Prostate gland (tissue), 2 donors: ENCODE data around the gene EDAR. TPM values are rescaled to one million over a fixed set of nuclear protein-coding genes. Genes with fewer than 3 reads are reported as not detected.

Experiments
- DNase-seq: peaks from one replicate; pipeline ENCODE4 v3.0.0-alpha.2; 2019; ENCODE audit warnings: low spot score
- H3K27ac ChIP-seq, 2 donors: fragments of 200-600 bp; sonication (generic); 2 replicates each; pipeline ENCODE4 v1.5.1; 2017 to 2019
- H3K27me3 ChIP-seq: fragments of 200-600 bp; sonication (generic); replicated peaks from 2 replicates; pipeline ENCODE4 v1.5.1; 2019; ENCODE audit not compliant: insufficient read depth
- H3K36me3 ChIP-seq, 2 donors: fragments of 200-600 bp; sonication (generic); 1 replicate in 1 of 2; 2 replicates in 1 of 2; pipeline versions ENCODE4 v1.5.1 to v1.8.1; 2017 to 2019
- H3K4me1 ChIP-seq: fragments of 200-600 bp; sonication (generic); replicated peaks from 2 replicates; pipeline ENCODE4 v1.5.1; 2019
- H3K4me3 ChIP-seq, 2 donors: fragments of 200-600 bp; sonication (generic); 2 replicates each; pipeline ENCODE4 v1.5.1; 2017 to 2019
- H3K9me3 ChIP-seq: fragments of 200-600 bp; sonication (generic); 2 replicates; pipeline ENCODE4 v1.5.1; 2017
- POLR2A ChIP-seq: fragments of 450-650 bp; IDR thresholded peaks from one replicate; pipeline ENCODE4 v1.6.1; 2016; ENCODE audit warnings: antibody characterized with exemption, mild to moderate bottlenecking
- POLR2AphosphoS5 ChIP-seq: sonication (generic); formaldehyde crosslinking; IDR thresholded peaks from one replicate; pipeline ENCODE4 v1.6.1; 2017; ENCODE audit warnings: antibody characterized with exemption
- WGBS: methylation state at CpG from one replicate; pipeline ENCODE4 v1.1.5; 2018; 5-methylcytosine and 5-hydroxymethylcytosine counted together
- intact Hi-C: fragments of 100-400 bp; cut with DNase I; formaldehyde crosslinking; loops from one replicate; pipeline ENCODE4 v1.14.2; 2022
- total RNA-seq, 2 donors: library from RNA; depleted of rRNA; stranded (reverse); fragments of >200 nt; gene quantifications; one replicate each; pipeline ENCODE4 v1.1.0, GENCODE V29; 2016
- TF ChIP-seq, protein P1 (sequence below), 4 experiments: fragments of 200-600 bp in 2 of 4; fragments of 450-650 bp in 2 of 4; sonication (generic) in 2 of 4; IDR thresholded peaks; 1 replicate in 3 of 4; 2 replicates in 1 of 4; pipeline ENCODE4 v1.5.1; 2016 to 2019; ENCODE audit warnings: antibody characterized with exemption in 4 of 4, mild to moderate bottlenecking in 2 of 4, moderate library complexity in 2 of 4

The EDAR gene
- total RNA-seq, 2 donors from 2014 or later, result 0.46 to 0.68 TPM

DNA sequence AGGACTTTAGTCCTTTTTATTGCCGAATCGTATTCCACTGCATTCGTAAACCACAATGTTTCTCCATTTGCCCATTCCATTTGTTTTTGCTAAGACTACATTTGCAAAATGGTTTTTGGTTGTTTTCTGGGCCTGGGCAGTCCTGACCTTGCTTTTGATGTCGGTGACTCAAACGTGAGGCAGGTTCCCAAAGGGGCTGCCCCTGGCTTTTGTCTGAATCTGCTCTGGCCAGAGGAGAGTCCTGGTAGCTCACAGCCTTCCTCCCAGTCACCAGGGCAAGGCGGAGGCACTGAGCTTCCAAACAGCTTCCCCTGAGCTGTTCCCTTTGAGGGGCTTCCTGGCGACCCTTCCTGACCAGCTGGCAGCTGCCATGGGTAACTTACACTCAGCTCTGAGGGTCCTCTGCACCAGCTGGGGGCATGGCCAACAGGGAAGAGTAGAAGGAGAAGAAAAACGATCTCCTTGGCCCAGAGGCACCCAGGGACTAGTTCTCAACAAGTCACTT is 47.8 kb downstream of the EDAR start:
- TF ChIP-seq POLR2AphosphoS5 (no peak), POLR2A (no peak)
- TF ChIP-seq, protein P1, sequence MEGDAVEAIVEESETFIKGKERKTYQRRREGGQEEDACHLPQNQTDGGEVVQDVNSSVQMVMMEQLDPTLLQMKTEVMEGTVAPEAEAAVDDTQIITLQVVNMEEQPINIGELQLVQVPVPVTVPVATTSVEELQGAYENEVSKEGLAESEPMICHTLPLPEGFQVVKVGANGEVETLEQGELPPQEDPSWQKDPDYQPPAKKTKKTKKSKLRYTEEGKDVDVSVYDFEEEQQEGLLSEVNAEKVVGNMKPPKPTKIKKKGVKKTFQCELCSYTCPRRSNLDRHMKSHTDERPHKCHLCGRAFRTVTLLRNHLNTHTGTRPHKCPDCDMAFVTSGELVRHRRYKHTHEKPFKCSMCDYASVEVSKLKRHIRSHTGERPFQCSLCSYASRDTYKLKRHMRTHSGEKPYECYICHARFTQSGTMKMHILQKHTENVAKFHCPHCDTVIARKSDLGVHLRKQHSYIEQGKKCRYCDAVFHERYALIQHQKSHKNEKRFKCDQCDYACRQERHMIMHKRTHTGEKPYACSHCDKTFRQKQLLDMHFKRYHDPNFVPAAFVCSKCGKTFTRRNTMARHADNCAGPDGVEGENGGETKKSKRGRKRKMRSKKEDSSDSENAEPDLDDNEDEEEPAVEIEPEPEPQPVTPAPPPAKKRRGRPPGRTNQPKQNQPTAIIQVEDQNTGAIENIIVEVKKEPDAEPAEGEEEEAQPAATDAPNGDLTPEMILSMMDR (IDR thresholded peaks at IDR 0.05), result no peak
- H3K36me3 ChIP-seq, result no peaks in the 10 kb centered on the region
- H3K9me3 ChIP-seq, result no peaks in the 10 kb centered on the region
- no peak for DNase-seq
- WGBS, result 81% methylated on average over 8 of the region's 8 CpGs
- H3K4me3 ChIP-seq, result no peak overlapping the region
- no peak overlapping the region for H3K27ac ChIP-seq
- no peaks in the 10 kb centered on the region for H3K27me3 ChIP-seq
- peaks cover 10% of the 10 kb centered on the region for H3K4me1 ChIP-seq
- intact Hi-C loops, result no loop called here

DNA sequence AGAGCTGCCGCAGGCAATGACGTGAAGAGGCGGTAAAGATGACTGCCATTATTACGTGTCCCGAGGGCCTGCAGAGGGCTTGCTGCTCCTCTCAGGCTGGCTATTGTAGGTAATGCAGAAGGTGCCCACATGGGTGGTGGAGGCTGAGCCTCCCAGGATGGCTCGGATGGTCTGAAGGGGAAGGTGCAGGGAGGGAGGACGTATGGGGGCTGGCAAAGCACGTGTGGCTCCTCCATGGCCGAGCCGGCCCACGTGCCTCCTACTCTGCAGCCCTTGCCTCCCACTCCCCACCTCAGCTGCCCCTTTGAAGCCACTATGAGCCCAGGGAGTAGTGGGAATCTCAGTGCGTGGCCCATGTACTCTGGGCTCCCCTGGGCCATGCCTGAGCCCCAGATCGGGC is 48.9 kb downstream of the EDAR start:
- no peaks in the 10 kb centered on the region for H3K27me3 ChIP-seq
- H3K36me3 ChIP-seq, result no peaks in the 10 kb centered on the region
- no peak for DNase-seq
- no peak overlapping the region for H3K4me3 ChIP-seq
- WGBS, result 90% methylated on average over 13 of the region's 13 CpGs
- intact Hi-C loops, result no loop called here
- H3K9me3 ChIP-seq, result no peaks in the 10 kb centered on the region
- H3K4me1 ChIP-seq, result peaks cover 10% of the 10 kb centered on the region
- TF ChIP-seq POLR2AphosphoS5, result no peak
- H3K27ac ChIP-seq, result no peak overlapping the region

DNA sequence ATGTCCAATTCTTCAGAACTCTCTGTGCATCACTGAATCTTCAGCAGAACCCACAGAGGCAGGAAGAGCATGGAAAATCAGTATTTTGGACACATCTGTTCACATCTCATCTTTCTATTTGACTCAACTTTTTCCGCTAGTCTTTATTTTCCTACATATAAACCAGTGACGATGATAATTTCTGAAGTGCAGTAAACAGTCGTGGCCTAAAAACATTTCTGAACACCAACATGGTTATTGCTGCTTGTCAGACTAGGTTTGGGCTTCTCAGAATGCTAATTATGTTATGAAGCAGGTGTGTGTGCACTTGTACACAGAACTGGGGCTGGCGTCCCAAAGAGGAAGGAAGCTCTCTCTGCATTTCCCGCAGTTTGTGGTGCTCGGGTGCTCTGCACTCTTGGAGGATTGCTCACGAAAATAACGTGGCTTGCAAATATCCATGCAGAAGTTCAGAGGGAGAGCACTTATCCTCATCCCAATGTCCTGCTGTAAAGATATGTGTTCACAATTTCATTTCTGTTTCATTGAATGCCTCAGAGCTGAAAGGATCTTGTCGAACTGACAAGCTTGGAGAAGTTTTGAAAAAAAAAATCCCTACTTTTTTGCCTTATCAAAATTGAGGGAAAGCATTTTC is 50.8 kb downstream of the EDAR start:
- TF ChIP-seq, protein P1 (IDR thresholded peaks at IDR 0.05), result no peak
- TF ChIP-seq POLR2A, result no peak
- TF ChIP-seq POLR2AphosphoS5, result no peak
- intact Hi-C loops, result no loop called here
- WGBS, result 61% methylated on average over 9 of the region's 9 CpGs
- H3K9me3 ChIP-seq, result no peaks in the 10 kb centered on the region
- H3K36me3 ChIP-seq, result no peaks in the 10 kb centered on the region
- H3K4me3 ChIP-seq, result no peak overlapping the region
- H3K27ac ChIP-seq, result no peak overlapping the region
- DNase-seq, result no peak
- no peaks in the 10 kb centered on the region for H3K27me3 ChIP-seq
- H3K4me1 ChIP-seq, result no peaks in the 10 kb centered on the region

DNA sequence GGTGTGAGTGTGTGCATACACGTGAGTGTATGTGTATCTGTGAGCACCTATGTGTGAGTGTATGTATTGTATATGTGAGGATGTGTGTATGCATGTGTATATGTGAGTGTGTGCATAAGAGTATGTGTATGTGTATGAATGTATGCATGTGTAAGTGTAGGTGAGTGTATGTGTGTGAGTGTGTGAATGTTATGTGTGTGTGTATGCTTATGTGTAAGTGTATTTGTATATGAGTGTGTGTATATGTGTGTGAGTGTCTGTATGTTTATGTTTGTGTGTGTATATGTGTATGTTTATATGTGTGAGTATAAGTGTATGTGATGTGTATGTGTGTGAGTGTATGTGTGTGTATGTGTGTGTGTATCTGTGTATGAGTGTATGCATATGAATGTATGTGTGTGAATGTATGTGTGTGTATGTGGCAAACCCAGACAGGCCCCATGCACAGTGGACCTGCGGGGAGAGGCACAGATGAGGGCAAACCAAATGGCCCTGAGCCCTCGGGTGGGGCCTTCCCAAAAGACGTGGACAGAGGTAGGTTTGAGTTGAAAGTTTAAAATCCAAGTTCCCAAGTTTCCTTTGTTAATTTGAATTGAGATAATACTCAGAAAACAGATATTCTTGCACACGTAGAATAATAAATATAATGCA is 51.5 kb downstream of the EDAR start:
- DNase-seq, result no peak
- Histone ChIP-seq H3K36me3 (no peaks in the 10 kb centered on the region), H3K9me3 (no peaks in the 10 kb centered on the region), H3K27me3 (no peaks in the 10 kb centered on the region), H3K4me3 (no peak overlapping the region), H3K4me1 (no peaks in the 10 kb centered on the region), H3K27ac (no peak overlapping the region)
- intact Hi-C loops, result no loop called here
- WGBS, result 87% methylated on average over 5 of the region's 5 CpGs
- TF ChIP-seq POLR2A (no peak), POLR2AphosphoS5 (no peak)
- TF ChIP-seq, protein P1 (IDR thresholded peaks at IDR 0.05), result no peak

DNA sequence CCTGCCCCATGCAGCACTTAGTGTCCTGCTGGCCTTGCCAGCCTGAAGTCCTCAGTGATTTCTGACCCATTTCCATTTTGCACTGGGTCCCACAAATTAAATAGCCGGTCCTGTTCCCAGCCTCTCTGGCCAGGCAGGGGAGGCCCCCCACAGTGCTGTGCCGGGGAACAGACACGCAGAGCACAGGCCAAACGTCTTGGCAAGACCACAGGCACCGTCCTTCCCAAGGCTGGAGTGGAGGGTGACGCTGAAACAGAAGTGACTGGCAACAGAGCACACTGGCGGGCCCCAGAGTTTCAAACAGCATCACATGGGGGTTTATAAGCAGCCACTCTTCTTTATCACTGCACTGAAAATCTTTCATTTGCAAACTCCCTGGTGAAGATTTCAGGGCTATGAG is 52.2 kb downstream of the EDAR start:
- WGBS, result 56% methylated on average over 7 of the region's 7 CpGs
- no peak for DNase-seq
- no peaks in the 10 kb centered on the region for H3K4me1 ChIP-seq
- no peak overlapping the region for H3K27ac ChIP-seq
- TF ChIP-seq POLR2AphosphoS5 (no peak), POLR2A (no peak)
- TF ChIP-seq, protein P1 (IDR thresholded peaks at IDR 0.05), result no peak
- H3K9me3 ChIP-seq, result no peaks in the 10 kb centered on the region
- intact Hi-C loops, result no loop called here
- H3K36me3 ChIP-seq, result no peaks in the 10 kb centered on the region
- H3K27me3 ChIP-seq, result no peaks in the 10 kb centered on the region
- H3K4me3 ChIP-seq, result no peak overlapping the region
